K562 (cell line): Measurements from ENCODE around the gene PLEKHH3. TPM values are rescaled to one million over a fixed set of nuclear protein-coding genes. Genes with fewer than 3 reads are reported as not detected.

ENCODE experiments used
- ADNP ChIP-seq: fragments of 200-800 bp; sonication (Bioruptor generic); IDR thresholded peaks from 2 replicates; pipeline ENCODE4 v1.6.1; 2016; ENCODE audit warnings: missing genetic modification characterization, missing compliant biosample characterization
- BRD4 ChIP-seq: fragments of 200-600 bp; sonication (generic); IDR thresholded peaks from 2 replicates; pipeline ENCODE4 v1.6.1; 2017; ENCODE audit warnings: inconsistent platforms
- CBX5 ChIP-seq: IDR thresholded peaks from 2 replicates; pipeline ENCODE4 v1.6.1; 2014; ENCODE audit warnings: low read depth, borderline replicate concordance
- ESRRB ChIP-seq: fragments of 250-450 bp; sonication (Bioruptor Pico); IDR thresholded peaks from 2 replicates; pipeline ENCODE4 v1.5.0; 2020; ENCODE audit warnings: mild to moderate bottlenecking, moderate library complexity, borderline replicate concordance
- HDAC3 ChIP-seq: fragments of 450-650 bp; IDR thresholded peaks from 2 replicates; pipeline ENCODE4 v1.6.1; 2018; ENCODE audit warnings: borderline replicate concordance, mild to moderate bottlenecking, moderate library complexity; ENCODE audit not compliant: partially characterized antibody
- KDM5B ChIP-seq: fragments of 200-600 bp; sonication (generic); IDR thresholded peaks from 2 replicates; pipeline ENCODE4 v1.6.1; 2012; ENCODE audit warnings: low read depth, mild to moderate bottlenecking, moderate library complexity, low read length, control low read depth, inconsistent platforms; ENCODE audit not compliant: insufficient replicate concordance
- POLR2H ChIP-seq: IDR thresholded peaks from 2 replicates; pipeline ENCODE4 v1.6.1; 2016; ENCODE audit warnings: missing genetic modification characterization, low read depth, mild to moderate bottlenecking, control low read depth, missing compliant biosample characterization, moderate library complexity
- RBM17 ChIP-seq: fragments of 200-400 bp; formaldehyde crosslinking; IDR thresholded peaks from 2 replicates; pipeline ENCODE4 v1.6.1; 2017; ENCODE audit warnings: low read depth, mild to moderate bottlenecking, low read length, borderline replicate concordance
- polyA plus RNA-seq, 8 experiments: library from polyadenylated mRNA; depleted of rRNA in 4 of 8; stranded (reverse) in 5 of 8; unstranded in 3 of 8; fragments of >200 nt; fragmentation: Nextera tagmentation in 2 of 8; fragmentation: Illumina TruSeq in 1 of 8; extraction: Ambion mirVana in 2 of 8; extraction: Trizol in 1 of 8; gene quantifications; 2 replicates each; pipeline versions ENCODE4 v1.2.1 to v1.2.3, GENCODE V29; 2011 to 2014; ENCODE audit warnings: inconsistent platforms in 1 of 8, missing spikeins in 1 of 8
- total RNA-seq, 7 experiments: library from RNA; depleted of rRNA in 6 of 7; stranded (reverse); fragments of >200 nt in 6 of 7; fragmentation: Illumina TruSeq in 2 of 7; extraction: Trizol in 2 of 7; gene quantifications; 2 replicates each; pipeline versions ENCODE4 v1.2.1 to v1.2.3, GENCODE V29; 2011 to 2021; ENCODE audit warnings: low replicate concordance in 1 of 7
- TF ChIP-seq, protein P1 (sequence below): fragments of 450-650 bp; IDR thresholded peaks from 2 replicates; pipeline ENCODE4 v1.6.1; 2017; ENCODE audit warnings: antibody characterized with exemption, mild to moderate bottlenecking
- TF ChIP-seq, protein P2 (sequence below): fragments of 450-650 bp; IDR thresholded peaks from 2 replicates; pipeline ENCODE4 v1.6.1; 2016; ENCODE audit warnings: borderline replicate concordance
- TF ChIP-seq, protein P3 (sequence below), 2 experiments: fragments of 250-450 bp in 1 of 2; fragments of 450-650 bp in 1 of 2; sonication (Bioruptor Pico) in 1 of 2; IDR thresholded peaks; 2 replicates each; pipeline versions ENCODE4 v1.6.1 to v1.8.0; 2016 to 2021; ENCODE audit warnings: mild to moderate bottlenecking in 2 of 2, moderate library complexity in 2 of 2, missing compliant biosample characterization in 1 of 2, missing genetic modification characterization in 1 of 2
- TF ChIP-seq, protein P4 (sequence below): sonication (generic); formaldehyde crosslinking; IDR thresholded peaks from 2 replicates; pipeline ENCODE4 v1.8.1; 2023; ENCODE audit warnings: missing genetic modification reagents, mild to moderate bottlenecking, borderline replicate concordance
- TF ChIP-seq, protein P5 (sequence below): fragments of 200-800 bp; sonication (Bioruptor generic); IDR thresholded peaks from 2 replicates; pipeline ENCODE4 v1.6.1; 2017; ENCODE audit warnings: missing genetic modification characterization, missing compliant biosample characterization

PLEKHH3 gene
- total and polyA plus RNA-seq, 9 of the 15 experiments (the other 6 are each of a cell fraction or from before 2014, with no cell fraction given), result 0.58 to 34.5 (median 5.0) TPM

DNA sequence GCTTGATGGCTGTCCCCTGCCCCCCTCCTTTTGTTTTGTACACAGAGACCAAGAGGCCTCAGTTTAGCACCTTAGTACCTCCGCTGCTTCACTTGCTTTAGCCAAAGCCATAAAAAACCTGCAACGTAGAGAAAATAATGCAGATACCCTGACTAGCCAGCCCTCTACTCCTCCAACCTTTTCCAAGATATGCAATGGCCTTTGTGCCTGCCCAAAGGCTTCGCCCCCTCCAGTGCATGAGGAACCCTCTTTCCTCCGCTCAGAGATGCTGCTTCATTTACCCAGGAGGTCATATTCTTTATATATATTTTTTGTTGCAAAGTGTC is 22.6 kb upstream of the PLEKHH3 start (continued):
- TF ChIP-seq, protein P1, sequence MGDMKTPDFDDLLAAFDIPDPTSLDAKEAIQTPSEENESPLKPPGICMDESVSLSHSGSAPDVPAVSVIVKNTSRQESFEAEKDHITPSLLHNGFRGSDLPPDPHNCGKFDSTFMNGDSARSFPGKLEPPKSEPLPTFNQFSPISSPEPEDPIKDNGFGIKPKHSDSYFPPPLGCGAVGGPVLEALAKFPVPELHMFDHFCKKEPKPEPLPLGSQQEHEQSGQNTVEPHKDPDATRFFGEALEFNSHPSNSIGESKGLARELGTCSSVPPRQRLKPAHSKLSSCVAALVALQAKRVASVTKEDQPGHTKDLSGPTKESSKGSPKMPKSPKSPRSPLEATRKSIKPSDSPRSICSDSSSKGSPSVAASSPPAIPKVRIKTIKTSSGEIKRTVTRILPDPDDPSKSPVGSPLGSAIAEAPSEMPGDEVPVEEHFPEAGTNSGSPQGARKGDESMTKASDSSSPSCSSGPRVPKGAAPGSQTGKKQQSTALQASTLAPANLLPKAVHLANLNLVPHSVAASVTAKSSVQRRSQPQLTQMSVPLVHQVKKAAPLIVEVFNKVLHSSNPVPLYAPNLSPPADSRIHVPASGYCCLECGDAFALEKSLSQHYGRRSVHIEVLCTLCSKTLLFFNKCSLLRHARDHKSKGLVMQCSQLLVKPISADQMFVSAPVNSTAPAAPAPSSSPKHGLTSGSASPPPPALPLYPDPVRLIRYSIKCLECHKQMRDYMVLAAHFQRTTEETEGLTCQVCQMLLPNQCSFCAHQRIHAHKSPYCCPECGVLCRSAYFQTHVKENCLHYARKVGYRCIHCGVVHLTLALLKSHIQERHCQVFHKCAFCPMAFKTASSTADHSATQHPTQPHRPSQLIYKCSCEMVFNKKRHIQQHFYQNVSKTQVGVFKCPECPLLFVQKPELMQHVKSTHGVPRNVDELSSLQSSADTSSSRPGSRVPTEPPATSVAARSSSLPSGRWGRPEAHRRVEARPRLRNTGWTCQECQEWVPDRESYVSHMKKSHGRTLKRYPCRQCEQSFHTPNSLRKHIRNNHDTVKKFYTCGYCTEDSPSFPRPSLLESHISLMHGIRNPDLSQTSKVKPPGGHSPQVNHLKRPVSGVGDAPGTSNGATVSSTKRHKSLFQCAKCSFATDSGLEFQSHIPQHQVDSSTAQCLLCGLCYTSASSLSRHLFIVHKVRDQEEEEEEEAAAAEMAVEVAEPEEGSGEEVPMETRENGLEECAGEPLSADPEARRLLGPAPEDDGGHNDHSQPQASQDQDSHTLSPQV, result peak; percentile 66; the same call in 1 of the 2 replicates
- TF ChIP-seq ESRRB (CRISPR knock-in tag) (no peak), POLR2H (no peak), KDM5B (no peak), ADNP (tag) (0 out of 2 replicates have a peak, but pooled peaks have one; percentile 1), RBM17 (no peak), BRD4 (no peak), HDAC3 (no peak), CBX5 (no peak)
- TF ChIP-seq, protein P2, sequence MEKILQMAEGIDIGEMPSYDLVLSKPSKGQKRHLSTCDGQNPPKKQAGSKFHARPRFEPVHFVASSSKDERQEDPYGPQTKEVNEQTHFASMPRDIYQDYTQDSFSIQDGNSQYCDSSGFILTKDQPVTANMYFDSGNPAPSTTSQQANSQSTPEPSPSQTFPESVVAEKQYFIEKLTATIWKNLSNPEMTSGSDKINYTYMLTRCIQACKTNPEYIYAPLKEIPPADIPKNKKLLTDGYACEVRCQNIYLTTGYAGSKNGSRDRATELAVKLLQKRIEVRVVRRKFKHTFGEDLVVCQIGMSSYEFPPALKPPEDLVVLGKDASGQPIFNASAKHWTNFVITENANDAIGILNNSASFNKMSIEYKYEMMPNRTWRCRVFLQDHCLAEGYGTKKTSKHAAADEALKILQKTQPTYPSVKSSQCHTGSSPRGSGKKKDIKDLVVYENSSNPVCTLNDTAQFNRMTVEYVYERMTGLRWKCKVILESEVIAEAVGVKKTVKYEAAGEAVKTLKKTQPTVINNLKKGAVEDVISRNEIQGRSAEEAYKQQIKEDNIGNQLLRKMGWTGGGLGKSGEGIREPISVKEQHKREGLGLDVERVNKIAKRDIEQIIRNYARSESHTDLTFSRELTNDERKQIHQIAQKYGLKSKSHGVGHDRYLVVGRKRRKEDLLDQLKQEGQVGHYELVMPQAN, result no peak
- TF ChIP-seq, protein P3, sequence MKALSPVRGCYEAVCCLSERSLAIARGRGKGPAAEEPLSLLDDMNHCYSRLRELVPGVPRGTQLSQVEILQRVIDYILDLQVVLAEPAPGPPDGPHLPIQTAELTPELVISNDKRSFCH (CRISPR knock-in tag; IDR thresholded peaks at IDR 0.05), result no peak
- TF ChIP-seq, protein P3 (tag; IDR thresholded peaks at IDR 0.05), result 0 out of 2 replicates have a peak, but pooled peaks have one; percentile 10
- TF ChIP-seq, protein P4, sequence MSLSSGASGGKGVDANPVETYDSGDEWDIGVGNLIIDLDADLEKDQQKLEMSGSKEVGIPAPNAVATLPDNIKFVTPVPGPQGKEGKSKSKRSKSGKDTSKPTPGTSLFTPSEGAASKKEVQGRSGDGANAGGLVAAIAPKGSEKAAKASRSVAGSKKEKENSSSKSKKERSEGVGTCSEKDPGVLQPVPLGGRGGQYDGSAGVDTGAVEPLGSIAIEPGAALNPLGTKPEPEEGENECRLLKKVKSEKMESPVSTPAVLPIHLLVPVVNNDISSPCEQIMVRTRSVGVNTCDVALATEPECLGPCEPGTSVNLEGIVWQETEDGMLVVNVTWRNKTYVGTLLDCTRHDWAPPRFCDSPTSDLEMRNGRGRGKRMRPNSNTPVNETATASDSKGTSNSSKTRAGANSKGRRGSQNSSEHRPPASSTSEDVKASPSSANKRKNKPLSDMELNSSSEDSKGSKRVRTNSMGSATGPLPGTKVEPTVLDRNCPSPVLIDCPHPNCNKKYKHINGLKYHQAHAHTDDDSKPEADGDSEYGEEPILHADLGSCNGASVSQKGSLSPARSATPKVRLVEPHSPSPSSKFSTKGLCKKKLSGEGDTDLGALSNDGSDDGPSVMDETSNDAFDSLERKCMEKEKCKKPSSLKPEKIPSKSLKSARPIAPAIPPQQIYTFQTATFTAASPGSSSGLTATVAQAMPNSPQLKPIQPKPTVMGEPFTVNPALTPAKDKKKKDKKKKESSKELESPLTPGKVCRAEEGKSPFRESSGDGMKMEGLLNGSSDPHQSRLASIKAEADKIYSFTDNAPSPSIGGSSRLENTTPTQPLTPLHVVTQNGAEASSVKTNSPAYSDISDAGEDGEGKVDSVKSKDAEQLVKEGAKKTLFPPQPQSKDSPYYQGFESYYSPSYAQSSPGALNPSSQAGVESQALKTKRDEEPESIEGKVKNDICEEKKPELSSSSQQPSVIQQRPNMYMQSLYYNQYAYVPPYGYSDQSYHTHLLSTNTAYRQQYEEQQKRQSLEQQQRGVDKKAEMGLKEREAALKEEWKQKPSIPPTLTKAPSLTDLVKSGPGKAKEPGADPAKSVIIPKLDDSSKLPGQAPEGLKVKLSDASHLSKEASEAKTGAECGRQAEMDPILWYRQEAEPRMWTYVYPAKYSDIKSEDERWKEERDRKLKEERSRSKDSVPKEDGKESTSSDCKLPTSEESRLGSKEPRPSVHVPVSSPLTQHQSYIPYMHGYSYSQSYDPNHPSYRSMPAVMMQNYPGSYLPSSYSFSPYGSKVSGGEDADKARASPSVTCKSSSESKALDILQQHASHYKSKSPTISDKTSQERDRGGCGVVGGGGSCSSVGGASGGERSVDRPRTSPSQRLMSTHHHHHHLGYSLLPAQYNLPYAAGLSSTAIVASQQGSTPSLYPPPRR, result no peak
- TF ChIP-seq, protein P5, sequence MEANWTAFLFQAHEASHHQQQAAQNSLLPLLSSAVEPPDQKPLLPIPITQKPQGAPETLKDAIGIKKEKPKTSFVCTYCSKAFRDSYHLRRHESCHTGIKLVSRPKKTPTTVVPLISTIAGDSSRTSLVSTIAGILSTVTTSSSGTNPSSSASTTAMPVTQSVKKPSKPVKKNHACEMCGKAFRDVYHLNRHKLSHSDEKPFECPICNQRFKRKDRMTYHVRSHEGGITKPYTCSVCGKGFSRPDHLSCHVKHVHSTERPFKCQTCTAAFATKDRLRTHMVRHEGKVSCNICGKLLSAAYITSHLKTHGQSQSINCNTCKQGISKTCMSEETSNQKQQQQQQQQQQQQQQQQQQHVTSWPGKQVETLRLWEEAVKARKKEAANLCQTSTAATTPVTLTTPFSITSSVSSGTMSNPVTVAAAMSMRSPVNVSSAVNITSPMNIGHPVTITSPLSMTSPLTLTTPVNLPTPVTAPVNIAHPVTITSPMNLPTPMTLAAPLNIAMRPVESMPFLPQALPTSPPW, result peak; percentile 79
